HG02798 (cell line): ENCODE results near the gene CUTA.

ENCODE experiments used
- ATAC-seq: cut with Tn5 transposase; IDR thresholded peaks from one replicate; pipeline ENCODE4 v1.9.1; 2021; ENCODE audit warnings: mild to moderate bottlenecking; ENCODE audit not compliant: unreplicated experiment, poor library complexity

The CUTA gene

GRCh38 chr6:33417903-33418689, at the start of gene CUTA:
CUTA (minus strand) TSS chr6:33418107; CDS start chr6:33418000, 107 bp downstream.
- peak; percentile 90 for ATAC-seq

GRCh38 chr6:33467091-33467490, 49.2 kb upstream of the CUTA start:
- no peak for ATAC-seq

GRCh38 chr6:33466075-33466735, 48.3 kb upstream of the CUTA start:
- no peak for ATAC-seq

- no peak for ATAC-seq
Measured at GRCh38 chr6:33459226-33459625, 41.3 kb upstream of the CUTA start.

- ATAC-seq = no peak
Measured at GRCh38 chr6:33458676-33459075, 40.8 kb upstream of the CUTA start.

GRCh38 chr6:33456156-33456555, 38.2 kb upstream of the CUTA start:
- ATAC-seq = no peak

GRCh38 chr6:33455051-33455450, 37.1 kb upstream of the CUTA start:
- ATAC-seq = no peak

GRCh38 chr6:33454009-33454946, 36.4 kb upstream of the CUTA start, which contains the start of gene ZBTB9:
ZBTB9 (plus strand) TSS chr6:33454576; CDS start chr6:33455101, 525 bp downstream.
- peak; percentile 99 for ATAC-seq

GRCh38 chr6:33453393-33454008, 35.6 kb upstream of the CUTA start:
- no peak for ATAC-seq

- ATAC-seq = no peak
Measured at GRCh38 chr6:33452496-33452895, 34.6 kb upstream of the CUTA start.

GRCh38 chr6:33451606-33452005, 33.7 kb upstream of the CUTA start:
- ATAC-seq = no peak

- no peak for ATAC-seq
Measured at GRCh38 chr6:33450434-33450833, 32.5 kb upstream of the CUTA start.

- no peak for ATAC-seq
Measured at GRCh38 chr6:33446356-33446755, 28.4 kb upstream of the CUTA start.

- ATAC-seq = no peak
Measured at GRCh38 chr6:33445119-33445603, 27.3 kb upstream of the CUTA start.

GRCh38 chr6:33443619-33444504, 26.0 kb upstream of the CUTA start:
- no peak for ATAC-seq

- no peak for ATAC-seq
Measured at GRCh38 chr6:33443025-33443424, 25.1 kb upstream of the CUTA start.

GRCh38 chr6:33442283-33442682, 24.4 kb upstream of the CUTA start:
- ATAC-seq = no peak

GRCh38 chr6:33441457-33441856, 23.6 kb upstream of the CUTA start:
- ATAC-seq = no peak

GRCh38 chr6:33440649-33441309, 22.9 kb upstream of the CUTA start:
- no peak for ATAC-seq
